Heart right ventricle (tissue), 16 donors: ENCODE measurements around the gene SLC36A4. TPM values are rescaled to one million over a fixed set of nuclear protein-coding genes. Genes with fewer than 3 reads are reported as not detected.
"Not testable (repeated sequence)": the region's sequence is repeated elsewhere in the genome, so short reads cannot be mapped to it uniquely, and the experiment has no call there.

Experiments used
- ATAC-seq, 8 donors: fragments of 200-7000 bp; cut with Tn5 transposase; one replicate each; pipeline ENCODE4 v1.9.1; 2020; ENCODE audit warnings: mild to moderate bottlenecking in 8 of 8, moderate library complexity in 8 of 8, moderate number of reproducible peaks in 1 of 8
- DNase-seq, 2 donors: peaks; one replicate each; pipeline ENCODE4 v3.0.0-alpha.2; 2020
- H3K27ac ChIP-seq, 10 donors: fragments of 200-600 bp; sonication (generic) in 2 of 10; one replicate each; pipeline versions ENCODE4 v1.5.0 to v1.8.0; 2020 to 2022; ENCODE audit warnings: mild to moderate bottlenecking in 3 of 10
- H3K27me3 ChIP-seq, 7 donors: fragments of 200-600 bp; one replicate each; pipeline ENCODE4 v1.8.0; 2021 to 2022; ENCODE audit warnings: mild to moderate bottlenecking in 2 of 7
- H3K36me3 ChIP-seq, 9 donors: fragments of 200-600 bp; sonication (generic) in 1 of 9; one replicate each; pipeline versions ENCODE4 v1.5.0 to v1.8.0; 2020 to 2022; ENCODE audit warnings: mild to moderate bottlenecking in 2 of 9
- H3K4me1 ChIP-seq, 9 donors: fragments of 200-600 bp; sonication (generic) in 1 of 9; one replicate each; pipeline versions ENCODE4 v1.5.0 to v1.8.0; 2020 to 2022; ENCODE audit warnings: mild to moderate bottlenecking in 4 of 9
- H3K4me3 ChIP-seq, 10 donors: fragments of 200-600 bp; sonication (generic) in 2 of 10; one replicate each; pipeline versions ENCODE4 v1.5.0 to v1.8.0; 2020 to 2022; ENCODE audit warnings: mild to moderate bottlenecking in 7 of 10, moderate library complexity in 2 of 10
- H3K9me3 ChIP-seq, 11 donors: fragments of 200-600 bp in 10 of 11; sonication (generic) in 2 of 11; one replicate each; pipeline versions ENCODE4 v1.5.0 to v1.8.0; 2013 to 2022; ENCODE audit warnings: mild to moderate bottlenecking in 2 of 11, control low read depth in 1 of 11, moderate library complexity in 1 of 11
- CTCF ChIP-seq, 9 donors: fragments of 200-600 bp; sonication (generic) in 2 of 9; IDR thresholded peaks; one replicate each; pipeline versions ENCODE4 v1.5.0 to v1.8.0; 2021 to 2022; ENCODE audit warnings: antibody characterized with exemption in 9 of 9, mild to moderate bottlenecking in 5 of 9, moderate library complexity in 1 of 9
- WGBS, 2 donors: extraction: QIAGEN DNeasy Blood & Tissue Kit; methylation state at CpG; one replicate each; pipeline ENCODE4 v1.1.7; 2013; ENCODE audit warnings: inconsistent platforms in 1 of 2; 5-methylcytosine and 5-hydroxymethylcytosine counted together
- intact Hi-C, 10 donors: fragments of 100-400 bp; cut with DNase I; formaldehyde crosslinking; loops; one replicate each; pipeline versions ENCODE4 v1.11.1 to v1.14.2; 2022
- polyA plus RNA-seq, 2 donors: library from polyadenylated mRNA; stranded (reverse); fragments of 200-250 nt; gene quantifications; one replicate each; pipeline ENCODE4 v1.2.3, GENCODE V29; 2013
- total RNA-seq, 10 donors: library from RNA; stranded (reverse); fragmentation: NEBNext Ultra II Directional in 3 of 10; extraction: Animal tissue kit (Norgen Biotek cat#: 25700) in 3 of 10; gene quantifications; one replicate each; pipeline versions ENCODE4 v1.2.1 to v1.2.4, GENCODE V29; 2021 to 2023
- donor health status: Arrhythmogenic right ventricular cardiomyopathy.
- donor health status: ischemic (EF 13 %, LVEDD 7.1; RV severe dilation, severe dysfunction).
- donor health status: healthy with polysubstance abuse.
- donor health status: DM: no; HTN: yes; CAD: no.
- donor health status: DM: no; HTN: no; CAD: no.
- donor health status: ischemic (EF 25% LVEDD 6.9; RV normal size, moderate dysfunction).
- donor health status: ischemic (EF 25% LVEDD 5.7; RV mildly dilated, moderate dysfunction).
- donor health status: healthy.
- donor health status: DM: yes; HTN: yes; CAD: no.
- donor health status: Ischemic cardiomyopathy.
- donor health status: ischemic (EF 35%, LVEDD 5.7; RV mildly dilated, moderate dysfunction).
- donor health status: nonischemic (EF 11% LVEDD 7.7; RV severe dilation, severe dysfunction).
- donor health status: DM: yes; HTN: yes; CAD: no.
- donor health status: PGD.
- donor health status: ischemic (EF 29% LVEDD 5.4; RV normal size, mild dysfunction).
- donor health status: nonischemic (EF 23%, LVEDD 6.1; RV moderate dilation, normal function).

The SLC36A4 gene
- total and polyA plus RNA-seq, 12 donors = 3.1 to 11.4 (median 7.1) TPM

GRCh38 chr11:93188726-93189125 is 9.1 kb downstream of the SLC36A4 start:
- Histone ChIP-seq H3K27ac (no peak overlapping the region), H3K4me1 (peaks cover 0 to 12% (median 0%) of the 10 kb centered on the region in 9 donors), H3K36me3 (peaks cover 0 to 20% (median 10%) of the 10 kb centered on the region in 9 donors), H3K9me3 (peaks cover 0 to 20% (median 12%) of the 10 kb centered on the region in 11 donors), H3K4me3 (no peak overlapping the region), H3K27me3 (no peaks in the 10 kb centered on the region)
- ATAC-seq (no peak), DNase-seq (no peak)
- no peak for TF ChIP-seq CTCF (IDR thresholded peaks at IDR 0.05)
- intact Hi-C loops = no loop called here

- Histone ChIP-seq H3K4me3 (no peak overlapping the region), H3K9me3 (peaks cover 0 to 20% (median 12%) of the 10 kb centered on the region in 11 donors), H3K27ac (no peak overlapping the region), H3K36me3 (peaks cover 0 to 34% (median 17%) of the 10 kb centered on the region in 9 donors), H3K4me1 (peaks cover 0 to under 1% (median 0%) of the 10 kb centered on the region in 9 donors), H3K27me3 (no peaks in the 10 kb centered on the region)
- DNase-seq (no peak), ATAC-seq (no peak)
- TF ChIP-seq CTCF (IDR thresholded peaks at IDR 0.05) = no peak
- intact Hi-C loops = no loop called here
Measured at GRCh38 chr11:93187290-93187689, 10.5 kb downstream of the SLC36A4 start.

- ATAC-seq, H3K4me3 ChIP-seq, H3K4me1 ChIP-seq, DNase-seq, intact Hi-C loops, H3K27me3 ChIP-seq, H3K27ac ChIP-seq: not testable (repeated sequence)
- peaks cover 0 to 12% (median 0%) of the 10 kb centered on the region in 11 donors for H3K9me3 ChIP-seq
- 89 to 93% methylated on average over 13 of the region's 13 CpGs for WGBS, 2 donors
- H3K36me3 ChIP-seq = peaks cover 0 to 59% (median 15%) of the 10 kb centered on the region in 9 donors
Measured at GRCh38 chr11:93177891-93178290, 19.9 kb downstream of the SLC36A4 start.

- no peak for DNase-seq
- 68 to 71% methylated on average over 2 of the region's 2 CpGs for WGBS, 2 donors
- no peak for ATAC-seq
Measured at GRCh38 chr11:93169950-93170561, 27.7 kb downstream of the SLC36A4 start.

More at GRCh38 chr11:93169950-93170561, 27.7 kb downstream of the SLC36A4 start:
- TF ChIP-seq CTCF (IDR thresholded peaks at IDR 0.05) = peak in 7 of 9 donors; percentile 17 to 51 (median 32)
- H3K9me3 ChIP-seq = no peaks in the 10 kb centered on the region
- H3K4me1 ChIP-seq = peaks cover 0 to 11% (median 0%) of the 10 kb centered on the region in 9 donors
- no peak overlapping the region for H3K4me3 ChIP-seq
- peaks cover 0 to 21% (median 0%) of the 10 kb centered on the region in 9 donors for H3K36me3 ChIP-seq
- H3K27me3 ChIP-seq = no peaks in the 10 kb centered on the region
- H3K27ac ChIP-seq = no peak overlapping the region
- intact Hi-C loops = loop anchor here in 1 of 10 donors (10.0 kb wide), 1 partner anchor 645 kb away; no protein-coding TSS in a partner anchor
